T47D (cell line): ENCODE measurements around the gene RPL38.
A peak's percentile ranks its signal among the peaks of the same experiment; 100 is the strongest.

Source experiments
- DNase-seq, 2 experiments: peaks; one replicate each; pipeline versions ENCODE4 v3.0.0 to v3.0.0-alpha.2; 2011 to 2012; ENCODE audit warnings: low read depth in 1 of 2, low spot score in 1 of 2
- JUND ChIP-seq: IDR thresholded peaks from 2 replicates; pipeline ENCODE4 v1.6.1; 2012; ENCODE audit warnings: low read depth
- in situ Hi-C: cut with HindIII; loops from 2 replicates; pipeline ENCODE4 v1.10.0; 2016; ENCODE audit warnings: low sequenced_read_pairs, low pct_unique_long_range_greater_than_20kb

The RPL38 gene

GRCh38 chr17:74203439-74204240 is at the start of gene RPL38:
TSS of gene RPL38 (plus strand) at chr17:74203678. CDS start at chr17:74203956, 278 bp downstream.
- TF ChIP-seq JUND = no peak
- in situ Hi-C loops = no loop called here
- DNase-seq = peak; percentile 94 to 99

DNA sequence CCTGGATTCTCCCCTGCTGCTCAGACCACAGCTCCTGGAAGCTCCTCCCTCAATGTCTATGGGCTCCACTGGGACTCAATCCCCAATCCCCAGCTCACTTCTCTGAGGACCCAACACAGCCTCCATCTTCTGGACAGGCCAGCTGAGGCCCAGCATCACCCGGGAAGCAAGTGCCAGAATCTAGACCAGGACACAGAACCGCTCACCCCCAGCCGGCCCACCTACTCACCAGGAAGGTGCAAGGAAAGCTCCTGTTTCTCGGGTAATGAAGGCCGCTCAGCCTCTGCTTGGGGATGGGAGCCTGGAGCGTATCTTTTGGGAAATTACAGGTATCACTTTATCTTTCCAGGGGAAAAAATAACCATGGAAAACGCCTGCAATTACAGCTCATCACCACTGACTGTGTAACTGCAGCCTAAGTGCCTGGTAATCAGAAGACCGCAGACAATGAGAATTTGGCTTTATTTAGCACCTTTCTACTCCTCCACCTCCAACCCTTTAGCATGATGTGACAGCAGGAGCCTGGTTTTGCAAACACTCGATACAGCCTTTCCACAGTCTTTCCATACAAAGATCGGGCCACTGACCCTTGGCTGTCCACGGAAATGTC is 49.6 kb upstream of the RPL38 start:
- no peak for DNase-seq
- in situ Hi-C loops = no loop called here
- no peak for TF ChIP-seq JUND

DNA sequence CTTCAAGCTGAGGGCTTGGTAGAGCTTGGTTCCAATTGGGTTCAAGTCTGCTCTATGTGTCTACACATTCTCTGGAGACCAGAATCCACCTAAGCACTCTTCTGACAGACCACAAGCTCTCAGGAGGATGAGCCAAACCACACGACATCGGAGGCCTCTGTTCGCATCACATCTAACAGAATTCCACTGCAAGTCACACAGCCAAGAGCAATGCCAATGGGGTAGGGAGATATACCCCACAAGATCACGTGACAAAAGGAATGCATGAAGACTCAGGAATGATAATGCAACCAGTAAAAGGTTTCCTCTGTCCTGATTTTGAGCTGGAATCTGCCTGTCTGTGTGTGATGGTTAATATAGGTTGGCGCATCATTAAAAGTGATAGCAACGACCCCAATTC is 46.6 kb upstream of the RPL38 start:
- in situ Hi-C loops = no loop called here
- no peak for TF ChIP-seq JUND
- no peak for DNase-seq

GRCh38 chr17:74157366-74157765 is 46.1 kb upstream of the RPL38 start:
- in situ Hi-C loops = no loop called here
- DNase-seq = no peak
- no peak for TF ChIP-seq JUND

DNA sequence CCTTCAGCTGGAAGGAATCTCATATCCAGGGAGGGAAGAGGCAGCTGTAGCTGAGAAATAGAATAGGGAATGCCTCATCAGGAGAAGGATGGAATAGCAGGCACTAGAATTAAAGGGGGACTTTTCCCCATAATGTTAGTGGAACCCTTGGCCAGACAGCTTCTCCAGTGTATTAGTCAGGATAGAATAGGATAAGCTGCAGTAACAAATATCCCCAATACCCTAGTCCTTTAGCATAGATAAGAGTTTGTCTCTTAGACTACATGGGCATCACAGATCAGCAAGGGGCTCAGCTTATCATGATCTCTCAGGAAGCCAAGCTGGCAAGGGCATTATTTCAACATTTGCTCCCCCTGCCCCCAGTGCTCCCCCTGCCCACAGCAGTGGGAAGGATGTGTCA is 44.7 kb upstream of the RPL38 start:
- in situ Hi-C loops = no loop called here
- DNase-seq = no peak
- no peak for TF ChIP-seq JUND

- DNase-seq = no peak
- no peak for TF ChIP-seq JUND
- in situ Hi-C loops = no loop called here
Observed at GRCh38 chr17:74159226-74159840, 44.1 kb upstream of the RPL38 start.

DNA sequence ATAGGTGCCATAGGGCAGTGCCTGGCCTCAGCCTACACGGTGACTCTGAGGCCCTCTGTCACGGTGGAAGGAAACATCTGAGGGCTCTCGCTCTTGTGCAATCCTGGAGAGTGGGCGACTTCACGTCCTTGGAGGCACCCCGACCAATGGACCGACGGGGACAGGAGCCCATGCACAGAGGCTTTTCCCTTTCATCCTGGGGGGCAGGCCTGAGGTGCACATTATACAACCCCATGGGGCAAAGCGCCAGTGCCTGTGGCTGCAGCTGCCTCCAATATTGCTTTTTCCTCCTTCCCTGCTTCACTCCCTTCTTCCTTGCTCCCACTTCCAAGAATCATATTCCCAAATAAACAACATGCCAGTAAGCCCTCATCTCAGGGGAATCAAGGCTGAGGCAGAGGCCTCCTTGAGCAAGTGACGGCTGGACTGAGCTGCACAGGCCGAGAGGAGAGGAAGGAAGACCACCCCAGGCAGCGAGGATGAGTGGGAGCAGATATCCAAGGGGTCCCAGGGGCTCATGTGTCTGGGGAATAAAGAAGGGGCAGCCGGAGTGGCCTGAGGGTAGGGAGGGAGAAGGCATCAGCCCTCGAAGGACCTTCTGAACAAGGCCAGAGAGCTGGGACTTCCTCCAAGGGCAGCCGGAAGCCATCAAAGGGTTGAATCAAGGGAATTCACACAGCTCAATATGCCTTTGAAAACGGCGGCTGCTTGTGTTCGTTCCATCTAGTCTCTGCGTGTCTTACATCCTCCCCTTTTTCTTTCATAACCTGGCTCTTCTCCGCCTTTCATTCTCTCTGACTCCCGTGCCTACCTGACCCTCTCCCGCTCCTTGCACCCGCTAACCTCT is 42.6 kb upstream of the RPL38 start:
- DNase-seq = no peak
- in situ Hi-C loops = no loop called here
- no peak for TF ChIP-seq JUND

GRCh38 chr17:74161503-74161875 is 42.0 kb upstream of the RPL38 start:
- no peak for TF ChIP-seq JUND
- DNase-seq = no peak
- in situ Hi-C loops = no loop called here

DNA sequence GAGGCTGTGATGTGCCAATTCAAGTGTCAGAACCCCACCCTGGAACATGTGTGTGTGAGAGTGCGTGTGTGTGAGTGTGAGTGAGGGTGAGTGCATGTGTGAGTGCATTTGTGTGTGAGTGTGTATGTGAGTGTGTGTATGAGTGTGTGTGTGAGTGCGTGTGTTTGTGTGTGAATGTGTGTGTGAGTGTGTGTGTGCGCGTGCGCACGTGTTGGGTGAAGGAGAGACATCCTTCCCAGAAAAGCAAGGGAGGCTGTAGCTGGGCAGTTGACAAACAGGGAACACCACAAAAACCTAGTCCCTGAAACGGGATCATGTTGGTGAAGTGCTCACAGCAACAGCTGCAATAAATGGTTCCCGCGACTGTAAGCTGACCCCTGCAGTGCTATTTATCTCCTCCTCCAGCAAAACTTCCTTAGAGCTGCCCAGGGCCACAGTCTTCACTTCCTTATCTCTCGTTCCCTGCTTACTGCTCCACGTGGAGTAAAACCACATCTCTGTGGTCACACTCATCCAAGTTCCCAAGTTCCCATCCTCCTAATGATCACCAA is 40.1 kb upstream of the RPL38 start:
- TF ChIP-seq JUND = no peak
- DNase-seq = no peak

DNA sequence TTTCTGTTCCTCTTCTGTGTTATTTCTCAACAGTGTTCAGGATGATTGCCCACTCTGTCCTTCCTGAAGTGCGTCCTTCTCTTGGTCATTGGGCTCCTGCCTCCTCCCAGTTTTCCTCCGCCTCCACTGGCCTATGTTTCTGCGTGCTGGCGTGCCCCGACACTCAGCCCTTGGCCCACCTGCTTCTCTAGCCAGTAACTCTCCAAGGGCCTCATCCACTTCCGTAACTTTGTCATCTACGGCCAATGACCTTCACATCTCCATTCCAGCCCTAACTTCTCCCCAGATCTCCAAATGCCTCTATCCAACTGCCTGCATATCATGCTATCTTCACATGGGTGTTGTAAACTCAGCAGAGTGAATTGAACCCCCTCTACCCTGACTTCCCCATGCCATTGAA is 39.6 kb upstream of the RPL38 start:
- TF ChIP-seq JUND = no peak
- no peak for DNase-seq
- in situ Hi-C loops = no loop called here

More for the DNA sequence above, 40.1 kb upstream of the RPL38 start:
- in situ Hi-C loops = no loop called here

DNA sequence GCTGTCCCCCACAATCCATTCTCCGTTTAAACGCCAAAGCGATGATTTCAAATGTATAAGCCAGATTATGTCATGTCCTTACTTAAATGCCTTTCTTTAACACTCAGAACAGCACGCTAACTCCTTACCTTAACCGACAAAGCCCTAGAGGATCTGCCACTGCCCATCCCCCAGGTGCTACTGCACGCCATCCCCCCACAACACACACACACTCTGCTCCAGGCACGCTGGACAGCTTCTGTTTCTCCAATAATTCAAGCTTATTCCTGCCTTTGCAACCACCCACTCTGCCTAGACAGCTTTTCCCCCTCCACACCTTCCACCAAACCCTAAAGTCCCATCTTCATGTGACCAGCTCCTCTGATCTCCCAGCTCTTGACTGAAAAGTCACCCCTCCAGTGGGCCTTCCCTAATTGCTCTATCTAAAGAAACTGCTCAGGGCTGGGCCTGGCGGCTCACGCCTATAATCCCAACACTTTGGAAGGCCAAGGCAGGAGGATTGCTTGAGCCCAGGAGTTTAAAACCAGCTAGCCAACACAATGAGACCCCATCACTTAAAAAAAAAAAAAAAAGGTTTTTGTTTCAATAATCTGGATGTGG is 38.9 kb upstream of the RPL38 start:
- DNase-seq = no peak
- no peak for TF ChIP-seq JUND
- in situ Hi-C loops = no loop called here
